Thoracic aorta (tissue), 2 donors: ENCODE measurements around the gene EHMT1. TPM values are rescaled to one million over a fixed set of nuclear protein-coding genes. Genes with fewer than 3 reads are reported as not detected.

Experiments used
- ATAC-seq: fragments of 150-250 bp; one replicate; pipeline ENCODE4 v1.8.0; 2017; ENCODE audit warnings: low read depth; ENCODE audit not compliant: insufficient number of reproducible peaks, low FRiP score
- DNase-seq: peaks from one replicate; pipeline ENCODE4 v3.0.0-alpha.2; 2020; ENCODE audit warnings: low spot score
- H3K27ac ChIP-seq, 2 donors: fragments of 200-600 bp; sonication (generic); 1 replicate in 1 of 2; 2 replicates in 1 of 2; pipeline ENCODE4 v1.5.1; 2016; ENCODE audit warnings: mild to moderate bottlenecking in 2 of 2, moderate library complexity in 2 of 2
- H3K27me3 ChIP-seq: fragments of 200-600 bp; sonication (generic); replicated peaks from 2 replicates; pipeline ENCODE4 v1.6.0; 2016; ENCODE audit warnings: mild to moderate bottlenecking; ENCODE audit not compliant: insufficient read depth
- H3K36me3 ChIP-seq: fragments of 200-600 bp; sonication (generic); one replicate; pipeline ENCODE4 v1.5.1; 2016
- H3K4me1 ChIP-seq, 2 donors: fragments of 200-600 bp; sonication (generic); 1 replicate in 1 of 2; 2 replicates in 1 of 2; pipeline versions ENCODE4 v1.5.1 to v1.6.0; 2016; ENCODE audit warnings: low read depth in 2 of 2, mild to moderate bottlenecking in 1 of 2; ENCODE audit not compliant: control insufficient read depth in 1 of 2
- H3K4me3 ChIP-seq: fragments of 200-600 bp; sonication (generic); 2 replicates; pipeline ENCODE4 v1.5.1; 2016; ENCODE audit warnings: mild to moderate bottlenecking
- H3K9me3 ChIP-seq: fragments of 200-600 bp; sonication (generic); 2 replicates; pipeline ENCODE4 v1.5.1; 2016
- CTCF ChIP-seq: fragments of 200-600 bp; sonication (generic); IDR thresholded peaks from one replicate; pipeline ENCODE4 v1.5.1; 2019; ENCODE audit warnings: antibody characterized with exemption
- total RNA-seq, 2 donors: library from RNA; depleted of rRNA; stranded (reverse); fragments of >200 nt; gene quantifications; one replicate each; pipeline versions ENCODE4 v1.1.0 to v1.2.3, GENCODE V29; 2016

EHMT1 gene
- total RNA-seq, 2 donors from 2014 or later: 67.6 to 150 TPM

GRCh38 chr9:137829260-137829996 lies 210.6 kb downstream of the EHMT1 start:
- ATAC-seq: no peak

DNA sequence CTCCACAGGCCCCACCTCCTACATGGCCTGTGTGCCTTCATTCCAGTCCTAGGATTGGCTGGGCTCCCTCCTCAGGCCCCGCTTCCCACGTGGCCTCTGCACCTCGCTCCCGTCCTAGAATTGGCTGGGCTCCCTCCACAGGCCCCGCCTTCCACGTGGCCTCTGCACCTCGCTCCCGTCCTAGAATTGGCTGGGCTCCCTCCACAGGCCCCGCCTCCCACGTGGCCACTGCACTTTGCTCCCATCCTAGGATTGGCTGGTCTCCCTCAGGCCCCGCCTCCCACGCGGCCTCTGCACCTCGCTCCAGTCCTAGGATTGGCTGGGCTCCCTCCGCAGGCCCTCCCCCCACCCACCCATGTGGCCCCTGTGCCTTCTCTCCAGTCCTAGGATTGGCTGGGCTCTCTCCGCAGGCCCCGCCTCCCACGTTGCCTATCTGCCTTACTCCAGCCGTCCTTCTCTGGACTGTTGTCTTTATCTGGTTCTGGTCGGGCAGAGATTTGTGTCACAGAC lies 213.4 kb downstream of the EHMT1 start:
- ATAC-seq: no peak
- no peak for TF ChIP-seq CTCF
- Histone ChIP-seq H3K4me3 (no peak overlapping the region), H3K36me3 (peaks cover 41% of the 10 kb centered on the region), H3K27ac (no peak overlapping the region), H3K4me1 (no peaks in the 10 kb centered on the region), H3K9me3 (no peaks in the 10 kb centered on the region), H3K27me3 (no peaks in the 10 kb centered on the region)
- no peak for DNase-seq

More at GRCh38 chr9:137829260-137829996, 210.6 kb downstream of the EHMT1 start:
- Histone ChIP-seq H3K36me3 (peaks cover 46% of the 10 kb centered on the region), H3K27ac (no peak overlapping the region), H3K27me3 (no peaks in the 10 kb centered on the region), H3K9me3 (no peaks in the 10 kb centered on the region), H3K4me3 (no peak overlapping the region), H3K4me1 (no peaks in the 10 kb centered on the region)
- no peak for TF ChIP-seq CTCF
- DNase-seq: no peak

- H3K27ac ChIP-seq: no peak overlapping the region
- TF ChIP-seq CTCF: no peak
- H3K36me3 ChIP-seq: peaks cover 39% of the 10 kb centered on the region
- no peaks in the 10 kb centered on the region for H3K4me1 ChIP-seq
- no peak for ATAC-seq
- H3K4me3 ChIP-seq: no peak overlapping the region
- H3K27me3 ChIP-seq: no peaks in the 10 kb centered on the region
- H3K9me3 ChIP-seq: no peaks in the 10 kb centered on the region
- DNase-seq: no peak
Measured at GRCh38 chr9:137832830-137833590, 214.2 kb downstream of the EHMT1 start.

DNA sequence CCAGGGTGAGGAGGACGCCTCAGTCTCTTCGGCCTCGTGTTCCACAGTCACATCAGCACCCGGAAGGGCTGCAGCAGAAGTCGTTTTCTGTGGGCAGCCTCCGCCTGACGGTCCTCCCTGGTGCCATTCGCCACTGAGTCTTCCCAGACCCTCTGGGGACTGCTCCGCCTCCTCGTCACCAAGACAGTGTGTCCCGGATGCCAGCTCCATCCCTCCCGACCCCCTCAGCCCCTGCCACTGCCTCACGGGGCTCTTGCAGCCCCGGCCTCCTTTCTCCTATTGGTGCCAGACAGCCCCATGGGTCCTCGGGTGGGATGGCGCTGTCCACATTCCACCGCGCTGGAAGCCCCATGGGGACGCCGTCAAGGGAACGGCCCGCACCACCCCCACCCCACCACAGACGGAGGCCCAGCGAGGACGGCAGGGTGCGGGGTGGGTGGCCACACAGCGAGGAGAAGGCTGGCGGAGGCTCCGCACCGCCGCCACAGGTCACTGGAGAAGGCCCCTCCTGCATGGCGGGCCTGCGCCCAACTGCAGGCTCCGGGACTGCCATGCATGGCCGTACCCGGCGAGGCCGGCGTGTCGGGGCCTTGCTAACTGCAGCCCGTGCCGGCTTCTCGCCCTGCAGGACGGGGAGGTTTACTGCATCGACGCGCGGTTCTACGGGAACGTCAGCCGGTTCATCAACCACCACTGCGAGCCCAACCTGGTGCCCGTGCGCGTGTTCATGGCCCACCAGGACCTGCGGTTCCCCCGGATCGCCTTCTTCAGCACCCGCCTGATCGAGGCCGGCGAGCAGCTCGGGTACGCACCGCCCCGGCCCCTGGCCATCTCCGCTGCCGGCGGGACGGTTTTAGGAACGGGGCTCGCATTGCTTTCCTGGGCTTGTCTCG lies 215.2 kb downstream of the EHMT1 start:
- Histone ChIP-seq H3K27me3 (no peaks in the 10 kb centered on the region), H3K36me3 (peaks cover 39% of the 10 kb centered on the region), H3K4me3 (no peak overlapping the region), H3K4me1 (no peaks in the 10 kb centered on the region), H3K27ac (no peak overlapping the region), H3K9me3 (no peaks in the 10 kb centered on the region)
- TF ChIP-seq CTCF: no peak
- DNase-seq (no peak), ATAC-seq (no peak)
